Type B pancreatic cell (in vitro differentiated cells): ENCODE data around the gene DSP. TPM values are rescaled to one million over a fixed set of nuclear protein-coding genes. Genes with fewer than 3 reads are reported as not detected.

ENCODE experiments used
- DNase-seq: peaks from one replicate; pipeline ENCODE4 v3.0.0; 2021; ENCODE audit warnings: mixed read lengths; ENCODE audit not compliant: unreplicated experiment; ENCODE audit errors: extremely low spot score
- H3K27ac Mint-ChIP-seq: 2 replicates; pipeline ENCODE4 v1.8.0; 2021; ENCODE audit warnings: mild to moderate bottlenecking, mixed read lengths
- H3K27me3 Mint-ChIP-seq: 2 replicates; pipeline ENCODE4 v1.8.0; 2021; ENCODE audit warnings: mixed read lengths
- H3K36me3 Mint-ChIP-seq: 2 replicates; pipeline ENCODE4 v1.8.0; 2021; ENCODE audit warnings: mixed read lengths
- H3K4me1 Mint-ChIP-seq: one replicate; pipeline ENCODE4 v1.8.0; 2021; ENCODE audit warnings: mixed read lengths; ENCODE audit not compliant: unreplicated experiment
- H3K4me3 Mint-ChIP-seq: 2 replicates; pipeline ENCODE4 v1.8.0; 2021; ENCODE audit warnings: mild to moderate bottlenecking, mixed read lengths
- H3K9me3 Mint-ChIP-seq: 2 replicates; pipeline ENCODE4 v1.8.0; 2021; ENCODE audit warnings: mixed read lengths
- CTCF ChIP-seq: fragments of 200-600 bp; sonication (generic); conservative IDR thresholded peaks from 2 replicates; pipeline ENCODE4 v1.5.0; 2021; ENCODE audit warnings: antibody characterized with exemption, mild to moderate bottlenecking
- total RNA-seq: library from RNA; stranded (reverse); gene quantifications from 2 replicates; pipeline ENCODE4 v1.2.1, GENCODE V29; 2021; ENCODE audit warnings: low replicate concordance

DSP gene
- total RNA-seq, 1 donor from 2014 or later: 210 TPM

GRCh38 chr6:7604003-7604402 is 62.5 kb downstream of the DSP start:
- Mint-ChIP-seq H3K4me1 (no peaks in the 10 kb centered on the region), H3K9me3 (no peaks in the 10 kb centered on the region), H3K36me3 (peaks cover 48% of the 10 kb centered on the region), H3K27ac (no peak overlapping the region), H3K4me3 (no peak overlapping the region), H3K27me3 (no peaks in the 10 kb centered on the region)
- no peak for TF ChIP-seq CTCF
- DNase-seq: no peak

GRCh38 chr6:7604506-7604905 is 63.0 kb downstream of the DSP start:
- H3K4me3 Mint-ChIP-seq: no peak overlapping the region
- H3K27me3 Mint-ChIP-seq: no peaks in the 10 kb centered on the region
- DNase-seq: no peak
- no peak overlapping the region for H3K27ac Mint-ChIP-seq
- H3K9me3 Mint-ChIP-seq: no peaks in the 10 kb centered on the region
- H3K36me3 Mint-ChIP-seq: peaks cover 44% of the 10 kb centered on the region
- TF ChIP-seq CTCF: no peak
- H3K4me1 Mint-ChIP-seq: no peaks in the 10 kb centered on the region

GRCh38 chr6:7615611-7616383 is 74.3 kb downstream of the DSP start:
- H3K36me3 Mint-ChIP-seq: peaks cover 7% of the 10 kb centered on the region
- no peak for DNase-seq
- H3K4me3 Mint-ChIP-seq: no peak overlapping the region
- H3K27ac Mint-ChIP-seq: peak overlapping the region; percentile 10
- H3K9me3 Mint-ChIP-seq: no peaks in the 10 kb centered on the region
- H3K4me1 Mint-ChIP-seq: peaks cover 15% of the 10 kb centered on the region
- H3K27me3 Mint-ChIP-seq: peaks cover 9% of the 10 kb centered on the region
- peak; percentile 89 for TF ChIP-seq CTCF

GRCh38 chr6:7617801-7618764 is 76.6 kb downstream of the DSP start:
- Mint-ChIP-seq H3K4me3 (no peak overlapping the region), H3K27me3 (peaks cover 12% of the 10 kb centered on the region), H3K27ac (no peak overlapping the region), H3K4me1 (peaks cover 15% of the 10 kb centered on the region), H3K36me3 (peaks cover under 1% of the 10 kb centered on the region), H3K9me3 (no peaks in the 10 kb centered on the region)
- no peak for TF ChIP-seq CTCF
- no peak for DNase-seq

- no peak for TF ChIP-seq CTCF
- Mint-ChIP-seq H3K27ac (no peak overlapping the region), H3K4me3 (no peak overlapping the region), H3K27me3 (peaks cover 15% of the 10 kb centered on the region), H3K36me3 (no peaks in the 10 kb centered on the region), H3K4me1 (peaks cover 5% of the 10 kb centered on the region), H3K9me3 (no peaks in the 10 kb centered on the region)
- no peak for DNase-seq
Measured at GRCh38 chr6:7621761-7622160, 80.3 kb downstream of the DSP start.
